OCI-LY3 (cell line): ENCODE measurements around the gene LCORL.

Experiments
- H2AFZ ChIP-seq: fragments of 200-600, 300-600 bp; shearing (Covaris generic); 2 replicates; pipeline ENCODE4 v1.6.0; 2014; ENCODE audit warnings: antibody characterized with exemption, low read depth, low read length
- H3K27ac ChIP-seq: fragments of 200-600, 300-600 bp; sonication (generic); 2 replicates; pipeline ENCODE4 v1.5.1; 2014; ENCODE audit warnings: mild to moderate bottlenecking, low read length, moderate library complexity, mixed read lengths
- H3K27me3 ChIP-seq: fragments of 200-600, 300-600 bp; sonication (generic); 2 replicates; pipeline ENCODE4 v1.6.1; 2014; ENCODE audit warnings: low read depth, low read length, mixed read lengths
- H3K36me3 ChIP-seq: fragments of 200-600, 300-600 bp; sonication (generic); replicated peaks from 2 replicates; pipeline ENCODE3; 2014; ENCODE audit warnings: low read depth, low read length, mixed read lengths
- H3K4me1 ChIP-seq: fragments of 300-600, 200-600 bp; sonication (generic); 2 replicates; pipeline ENCODE4 v1.6.1; 2014; ENCODE audit warnings: low read length, mixed read lengths
- H3K4me2 ChIP-seq: fragments of 200-600, 300-600 bp; sonication (generic); 2 replicates; pipeline ENCODE4 v1.6.1; 2014; ENCODE audit warnings: low read length, mixed read lengths
- H3K4me3 ChIP-seq: fragments of 300-600, 200-600 bp; sonication (generic); 2 replicates; pipeline ENCODE4 v1.5.1; 2014; ENCODE audit warnings: antibody characterized with exemption, mild to moderate bottlenecking, low read length, moderate library complexity
- H3K79me2 ChIP-seq: fragments of 300-600, 200-600 bp; shearing (Covaris generic); 2 replicates; pipeline ENCODE4 v1.6.1; 2014; ENCODE audit warnings: mild to moderate bottlenecking, low read length, mixed read lengths
- H3K9ac ChIP-seq: fragments of 300-600, 200-600 bp; shearing (Covaris generic); 2 replicates; pipeline ENCODE4 v1.6.0; 2014; ENCODE audit warnings: mild to moderate bottlenecking, low read length, moderate library complexity
- H3K9me3 ChIP-seq: fragments of 200-600, 300-600 bp; shearing (Covaris generic); 2 replicates; pipeline ENCODE4 v1.6.1; 2014; ENCODE audit warnings: low read length, mixed read lengths; ENCODE audit not compliant: insufficient read depth
- H4K20me1 ChIP-seq: fragments of 200-600, 300-600 bp; sonication (generic); 2 replicates; pipeline ENCODE4 v1.6.1; 2016; ENCODE audit warnings: low read length, mixed read lengths; ENCODE audit not compliant: insufficient read depth
- CTCF ChIP-seq: fragments of 200-600, 300-600 bp; sonication (generic); IDR thresholded peaks from 2 replicates; pipeline ENCODE4 v1.5.1; 2014; ENCODE audit warnings: antibody characterized with exemption, low read length, low read depth
- EZH2phosphoT487 ChIP-seq: fragments of 200-600 bp; shearing (Covaris generic); IDR thresholded peaks from 2 replicates; pipeline ENCODE4 v1.6.1; 2018; ENCODE audit warnings: antibody characterized with exemption, mixed run types, low read depth

LCORL gene

GRCh38 chr4:17912011-17912410 is 109.5 kb downstream of the LCORL start:
- Histone ChIP-seq H3K4me1 (no peaks in the 10 kb centered on the region), H3K27ac (no peak overlapping the region), H3K4me3 (no peak overlapping the region), H3K27me3 (no peaks in the 10 kb centered on the region), H3K79me2 (no peaks in the 10 kb centered on the region), H2AFZ (no peak overlapping the region), H3K4me2 (no peak overlapping the region), H3K9me3 (no peaks in the 10 kb centered on the region), H3K9ac (no peak overlapping the region), H4K20me1 (no peaks in the 10 kb centered on the region), H3K36me3 (no peaks in the 10 kb centered on the region)
- TF ChIP-seq EZH2phosphoT487 (no peak), CTCF (no peak)

- Histone ChIP-seq H3K27me3 (no peaks in the 10 kb centered on the region), H3K27ac (no peak overlapping the region), H3K36me3 (no peaks in the 10 kb centered on the region), H3K79me2 (no peaks in the 10 kb centered on the region), H3K9ac (no peak overlapping the region), H3K9me3 (no peaks in the 10 kb centered on the region), H2AFZ (no peak overlapping the region), H3K4me2 (no peak overlapping the region), H3K4me1 (no peaks in the 10 kb centered on the region), H4K20me1 (no peaks in the 10 kb centered on the region), H3K4me3 (no peak overlapping the region)
- TF ChIP-seq EZH2phosphoT487 (no peak), CTCF (no peak)
Measured at GRCh38 chr4:17911608-17912007, 109.9 kb downstream of the LCORL start.

- TF ChIP-seq CTCF (no peak), EZH2phosphoT487 (no peak)
- H3K9me3 ChIP-seq: no peaks in the 10 kb centered on the region
- H3K27me3 ChIP-seq: no peaks in the 10 kb centered on the region
- H3K4me1 ChIP-seq: no peaks in the 10 kb centered on the region
- H2AFZ ChIP-seq: no peak overlapping the region
- H3K79me2 ChIP-seq: no peaks in the 10 kb centered on the region
- no peaks in the 10 kb centered on the region for H4K20me1 ChIP-seq
- no peak overlapping the region for H3K4me2 ChIP-seq
- H3K4me3 ChIP-seq: no peak overlapping the region
- H3K9ac ChIP-seq: no peak overlapping the region
- H3K36me3 ChIP-seq: peaks cover 4% of the 10 kb centered on the region
- no peak overlapping the region for H3K27ac ChIP-seq
Measured at GRCh38 chr4:17898553-17899055, 123.0 kb downstream of the LCORL start.

GRCh38 chr4:17895481-17895880 is 126.1 kb downstream of the LCORL start:
- Histone ChIP-seq H3K27me3 (no peaks in the 10 kb centered on the region), H2AFZ (no peak overlapping the region), H3K27ac (no peak overlapping the region), H3K9me3 (no peaks in the 10 kb centered on the region), H3K4me3 (no peak overlapping the region), H3K4me1 (no peaks in the 10 kb centered on the region), H3K79me2 (no peaks in the 10 kb centered on the region), H3K36me3 (peaks cover 4% of the 10 kb centered on the region), H3K9ac (no peak overlapping the region), H4K20me1 (no peaks in the 10 kb centered on the region), H3K4me2 (no peak overlapping the region)
- TF ChIP-seq EZH2phosphoT487: no peak
- no peak for TF ChIP-seq CTCF
